HepG2 (cell line): Measurements from ENCODE around the gene KCNE5. TPM values are rescaled to one million over a fixed set of nuclear protein-coding genes. Genes with fewer than 3 reads are reported as not detected.
"Not testable (repeated sequence)": the region's sequence is repeated elsewhere in the genome, so short reads cannot be mapped to it uniquely, and the experiment has no call there.

ENCODE experiments used
- ATAC-seq: fragments of 200-7000 bp; cut with Tn5 transposase; 3 replicates; pipeline ENCODE4 v1.9.1; 2020; ENCODE audit warnings: mild to moderate bottlenecking, moderate library complexity
- BruUV-seq: library from RNA; stranded (reverse); fragments of 400-500 nt; replicated peaks from 2 replicates; lab custom pipeline; 2021; lab: Mats Ljungman, UMichigan
- CTCF ChIA-PET: fragments of 300-600 bp; formaldehyde crosslinking; extraction: SDS; loops from one replicate; lab custom pipeline; 2021; ENCODE audit warnings: low total read pairs, inconsistent platforms, low intra/inter-chr PET ratio; lab: Yijun Ruan, JAX
- POLR2A ChIA-PET: fragments of 350-600 bp; sonication (Branson Sonifier 250); formaldehyde crosslinking; loops from one replicate; lab custom pipeline; 2020; ENCODE audit warnings: antibody characterized with exemption, inconsistent platforms; lab: Yijun Ruan, JAX
- DNase-seq: peaks from one replicate; pipeline ENCODE4 v3.0.0-alpha.2; 2015; ENCODE audit warnings: low spot score
- FAIRE-seq: peaks from 3 replicates; lab custom pipeline; 2011; peaks lifted over from hg19 to GRCh38; lab: Jason Lieb, UNC
- H2AFZ ChIP-seq: one replicate; pipeline ENCODE4 v1.6.1; 2011; ENCODE audit warnings: low read length, inconsistent platforms
- H3K27ac ChIP-seq: fragments of 300-600 bp; 3 replicates; pipeline ENCODE4 v1.8.0; 2011; ENCODE audit warnings: mixed run types, mild to moderate bottlenecking, mixed read lengths, low read length, inconsistent platforms; ENCODE audit not compliant: insufficient read depth; ENCODE audit errors: extremely low read length
- H3K27me3 ChIP-seq, 2 experiments: fragments of 200-600 bp in 1 of 2; 2 replicates in 1 of 2; 3 replicates in 1 of 2; pipeline versions ENCODE4 v1.6.0 to v1.8.0; 2011; ENCODE audit warnings: low read length in 2 of 2, mild to moderate bottlenecking in 2 of 2, moderate library complexity in 2 of 2, inconsistent platforms in 1 of 2; ENCODE audit not compliant: insufficient read depth in 2 of 2, control insufficient read depth in 1 of 2
- H3K36me3 ChIP-seq, 2 experiments: fragments of 200-600 bp in 1 of 2; replicated peaks in 1 of 2; 2 replicates in 1 of 2; 3 replicates in 1 of 2; pipeline versions ENCODE4 v1.5.1 to v1.8.0; 2011; ENCODE audit warnings: low read length in 2 of 2, inconsistent platforms in 1 of 2; ENCODE audit not compliant: insufficient read depth in 2 of 2, control insufficient read depth in 1 of 2
- H3K4me1 ChIP-seq: 2 replicates; pipeline ENCODE4 v1.5.1; 2012; ENCODE audit warnings: low read length, inconsistent platforms; ENCODE audit not compliant: insufficient read depth
- H3K4me2 ChIP-seq: 2 replicates; pipeline ENCODE4 v1.6.0; 2011; ENCODE audit warnings: low read depth, low read length, inconsistent platforms
- H3K4me3 ChIP-seq, 3 experiments: fragments of 200-600 bp in 1 of 3; sonication (generic), shearing (Covaris generic) in 1 of 3; replicated peaks in 1 of 3; 2 replicates each; pipeline ENCODE4 v1.5.1; 2011 to 2016; ENCODE audit warnings: low read length in 3 of 3, inconsistent platforms in 2 of 3, low read depth in 2 of 3, mild to moderate bottlenecking in 2 of 3, control low read depth in 1 of 3, mixed read lengths in 1 of 3; ENCODE audit not compliant: insufficient read depth in 1 of 3
- H3K79me2 ChIP-seq: one replicate; pipeline ENCODE4 v1.6.1; 2011; ENCODE audit warnings: low read length, inconsistent platforms; ENCODE audit not compliant: insufficient read depth
- H3K9ac ChIP-seq: 2 replicates; pipeline ENCODE4 v1.6.0; 2011; ENCODE audit warnings: mild to moderate bottlenecking, low read depth, low read length, inconsistent platforms; ENCODE audit not compliant: insufficient read depth
- H3K9me3 ChIP-seq: 2 replicates; pipeline ENCODE4 v1.5.1; 2012; ENCODE audit warnings: mild to moderate bottlenecking, low read length
- H4K20me1 ChIP-seq: 2 replicates; pipeline ENCODE4 v1.6.0; 2011; ENCODE audit warnings: inconsistent platforms, mild to moderate bottlenecking, low read length, moderate library complexity; ENCODE audit not compliant: insufficient read depth
- FOXA3 ChIP-seq: IDR thresholded peaks from 2 replicates; pipeline ENCODE4 v1.6.1; 2016; ENCODE audit warnings: missing genetic modification reagents, missing compliant biosample characterization
- PHF20 ChIP-seq: sonication (generic); formaldehyde crosslinking; IDR thresholded peaks from 2 replicates; pipeline ENCODE4 v1.5.0; 2020; ENCODE audit warnings: mild to moderate bottlenecking, missing genetic modification reagents
- RBM22 ChIP-seq: fragments of 200-400 bp; formaldehyde crosslinking; optimal IDR thresholded peaks from 2 replicates; pipeline ENCODE3; 2017; ENCODE audit warnings: mild to moderate bottlenecking, low read length, moderate library complexity
- ZNF430 ChIP-seq: sonication (generic); formaldehyde crosslinking; IDR thresholded peaks from 2 replicates; pipeline ENCODE4 v1.9.0; 2021; ENCODE audit warnings: mild to moderate bottlenecking, missing genetic modification reagents
- ZSCAN30 ChIP-seq: sonication (generic); formaldehyde crosslinking; IDR thresholded peaks from 2 replicates; pipeline ENCODE4 v1.5.0; 2020; ENCODE audit warnings: mild to moderate bottlenecking, missing genetic modification reagents
- WGBS: methylation state at CpG from one replicate; pipeline ENCODE4 v1.1.6; 2017; ENCODE audit warnings: low lambda C conversion rate; 5-methylcytosine and 5-hydroxymethylcytosine counted together
- in situ Hi-C: cut with HindIII; loops from 2 replicates; pipeline ENCODE4 v1.10.0; 2017; ENCODE audit warnings: low pct_unique_long_range_greater_than_20kb; ENCODE audit not compliant: extremely low pct_ligation_motif_present
- intact Hi-C: fragments of 100-400 bp; cut with micrococcal nuclease; formaldehyde crosslinking; loops from one replicate; pipeline ENCODE4 v1.10.0; 2022; ENCODE audit not compliant: unreplicated experiment
- polyA plus RNA-seq, 8 experiments: library from polyadenylated mRNA; depleted of rRNA in 3 of 8; stranded (reverse) in 7 of 8; unstranded in 1 of 8; fragments of >200 nt; fragmentation: Illumina TruSeq in 4 of 8; extraction: Trizol in 4 of 8; gene quantifications; 2 replicates each; pipeline versions ENCODE4 v1.2.1 to v1.2.3, GENCODE V29; 2011 to 2016; ENCODE audit warnings: low read depth in 4 of 8, missing spikeins in 1 of 8, mixed read lengths in 1 of 8; ENCODE audit not compliant: insufficient read depth in 1 of 8
- total RNA-seq, 5 experiments: library from RNA; depleted of rRNA; stranded (reverse); fragments of >200 nt; fragmentation: Illumina TruSeq; extraction: Trizol; gene quantifications; 2 replicates each; pipeline ENCODE4 v1.2.3, GENCODE V29; 2016; ENCODE audit warnings: low read depth in 1 of 5

The KCNE5 gene
- total and polyA plus RNA-seq, 2 of the 13 experiments (the other 11 are each of a cell fraction or from before 2014, with no cell fraction given) = 0.33 to 1.4 TPM

GRCh38 chrX:109660435-109661143 lies 35.6 kb upstream of the KCNE5 start:
- Histone ChIP-seq H3K9me3 (no peaks in the 10 kb centered on the region), H3K79me2 (peaks cover 35% of the 10 kb centered on the region), H3K4me1 (no peaks in the 10 kb centered on the region), H3K4me2 (no peak overlapping the region), H2AFZ (no peak overlapping the region), H4K20me1 (peaks cover 47% of the 10 kb centered on the region), H3K27me3 (no peaks in the 10 kb centered on the region), H3K9ac (no peak overlapping the region), H3K27ac (no peak overlapping the region), H3K4me3 (no peak overlapping the region), H3K36me3 (peaks cover 11 to 61% of the 10 kb centered on the region in 2 experiments)
- in situ Hi-C loops (no loop called here), intact Hi-C loops (no loop called here)
- no peak for DNase-seq
- no TSS peak for BruUV-seq
- POLR2A ChIA-PET = no interaction called here
- WGBS = 95% methylated on average over 2 of the region's 2 CpGs
- CTCF ChIA-PET = no interaction called here
- peak; percentile 15 for FAIRE-seq
- ATAC-seq = no peak
- no peak for TF ChIP-seq ZSCAN30 (CRISPR knock-in tag)
- no peak for TF ChIP-seq PHF20 (CRISPR knock-in tag)
- peak; percentile 51 for TF ChIP-seq RBM22
- no peak for TF ChIP-seq FOXA3 (CRISPR knock-in tag)

DNA sequence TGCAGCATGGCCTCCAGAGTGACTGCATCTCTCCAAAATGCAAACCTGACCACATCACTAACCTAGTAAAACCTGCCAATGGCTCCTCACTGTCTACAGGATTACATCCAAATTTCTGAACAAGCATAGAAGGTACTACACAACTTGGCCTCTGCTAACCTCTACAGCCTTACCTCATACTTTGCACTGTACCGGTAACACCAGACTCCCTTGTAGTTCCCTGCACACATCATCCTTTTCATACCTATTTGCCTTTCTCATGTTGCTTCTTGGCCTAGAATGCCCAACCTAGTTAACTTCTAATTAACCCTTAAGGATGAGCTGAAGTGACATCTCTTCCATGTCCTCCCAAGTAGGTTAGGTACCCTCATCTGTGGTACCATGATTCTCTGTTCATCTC lies 33.4 kb upstream of the KCNE5 start:
- ATAC-seq = peak; percentile 44
- 100% methylated on average over 1 of the region's 1 CpG for WGBS
- intact Hi-C loops (no loop called here), in situ Hi-C loops (no loop called here)
- H3K9ac ChIP-seq = no peak overlapping the region
- FAIRE-seq = no peak
- no peaks in the 10 kb centered on the region for H3K27me3 ChIP-seq
- H3K4me1 ChIP-seq = no peaks in the 10 kb centered on the region
- peaks cover 11 to 58% of the 10 kb centered on the region in 2 experiments for H3K36me3 ChIP-seq
- TF ChIP-seq ZNF430 (no peak), RBM22 (peak; percentile 96)
- DNase-seq = no peak
- peaks cover 43% of the 10 kb centered on the region for H3K79me2 ChIP-seq
- H3K4me2 ChIP-seq = no peak overlapping the region
- H2AFZ ChIP-seq = no peak overlapping the region
- no peak overlapping the region for H3K4me3 ChIP-seq
- ChIA-PET CTCF (no interaction called here), POLR2A (no interaction called here)
- H4K20me1 ChIP-seq = peaks cover 56% of the 10 kb centered on the region
- no peak overlapping the region for H3K27ac ChIP-seq
- BruUV-seq = no TSS peak
- no peaks in the 10 kb centered on the region for H3K9me3 ChIP-seq

- Histone ChIP-seq H4K20me1 (peaks cover 54% of the 10 kb centered on the region), H3K36me3 (peaks cover 9 to 47% of the 10 kb centered on the region in 2 experiments), H3K79me2 (peaks cover 47% of the 10 kb centered on the region)
- CTCF ChIA-PET, intact Hi-C loops, H3K27ac ChIP-seq, H3K4me3 ChIP-seq, H3K9me3 ChIP-seq, H3K4me2 ChIP-seq, ATAC-seq, POLR2A ChIA-PET, H3K9ac ChIP-seq, BruUV-seq, DNase-seq, in situ Hi-C loops, H3K4me1 ChIP-seq, H3K27me3 ChIP-seq, FAIRE-seq, H2AFZ ChIP-seq: not testable (repeated sequence)
- 100% methylated on average over 3 of the region's 4 CpGs for WGBS
Observed at GRCh38 chrX:109657364-109657763, 32.4 kb upstream of the KCNE5 start.
